ENCODE data around the gene NLRP4.

DNA sequence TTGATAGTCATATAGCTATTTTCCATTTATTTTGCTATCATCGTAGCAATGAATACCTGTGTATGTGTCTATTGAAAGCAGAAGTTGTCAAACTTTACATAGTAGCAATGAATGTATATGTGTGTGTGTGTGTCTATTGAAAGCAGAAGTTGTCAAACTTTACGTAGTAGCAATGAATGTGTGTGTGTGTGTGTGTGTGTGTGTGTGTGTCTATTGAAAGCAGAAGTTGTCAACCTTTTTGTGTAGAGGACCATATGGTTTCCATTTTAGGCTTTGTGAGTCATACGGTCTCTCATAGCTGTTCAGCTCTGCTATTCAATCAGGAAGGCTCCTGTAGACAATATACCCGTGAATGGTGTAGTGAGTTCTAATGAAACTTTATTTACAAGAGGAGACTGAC, 20.8 kb downstream of the NLRP4 start:
- TF ChIP-seq, protein P1, sequence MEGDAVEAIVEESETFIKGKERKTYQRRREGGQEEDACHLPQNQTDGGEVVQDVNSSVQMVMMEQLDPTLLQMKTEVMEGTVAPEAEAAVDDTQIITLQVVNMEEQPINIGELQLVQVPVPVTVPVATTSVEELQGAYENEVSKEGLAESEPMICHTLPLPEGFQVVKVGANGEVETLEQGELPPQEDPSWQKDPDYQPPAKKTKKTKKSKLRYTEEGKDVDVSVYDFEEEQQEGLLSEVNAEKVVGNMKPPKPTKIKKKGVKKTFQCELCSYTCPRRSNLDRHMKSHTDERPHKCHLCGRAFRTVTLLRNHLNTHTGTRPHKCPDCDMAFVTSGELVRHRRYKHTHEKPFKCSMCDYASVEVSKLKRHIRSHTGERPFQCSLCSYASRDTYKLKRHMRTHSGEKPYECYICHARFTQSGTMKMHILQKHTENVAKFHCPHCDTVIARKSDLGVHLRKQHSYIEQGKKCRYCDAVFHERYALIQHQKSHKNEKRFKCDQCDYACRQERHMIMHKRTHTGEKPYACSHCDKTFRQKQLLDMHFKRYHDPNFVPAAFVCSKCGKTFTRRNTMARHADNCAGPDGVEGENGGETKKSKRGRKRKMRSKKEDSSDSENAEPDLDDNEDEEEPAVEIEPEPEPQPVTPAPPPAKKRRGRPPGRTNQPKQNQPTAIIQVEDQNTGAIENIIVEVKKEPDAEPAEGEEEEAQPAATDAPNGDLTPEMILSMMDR (conservative IDR thresholded peaks at IDR 0.05; ENCODE audit: low read depth in 2 of 2), result no peak
- TF ChIP-seq POLR2AphosphoS5 (IDR thresholded peaks at IDR 0.05; ENCODE audit: low read depth), result no peak
- TF ChIP-seq CREB1 (CRISPR knock-in tag; IDR thresholded peaks at IDR 0.05; ENCODE audit: low read depth), result no peak
- TF ChIP-seq ZNF114 (CRISPR knock-in tag; IDR thresholded peaks at IDR 0.05), result no peak
- TF ChIP-seq, protein P2, sequence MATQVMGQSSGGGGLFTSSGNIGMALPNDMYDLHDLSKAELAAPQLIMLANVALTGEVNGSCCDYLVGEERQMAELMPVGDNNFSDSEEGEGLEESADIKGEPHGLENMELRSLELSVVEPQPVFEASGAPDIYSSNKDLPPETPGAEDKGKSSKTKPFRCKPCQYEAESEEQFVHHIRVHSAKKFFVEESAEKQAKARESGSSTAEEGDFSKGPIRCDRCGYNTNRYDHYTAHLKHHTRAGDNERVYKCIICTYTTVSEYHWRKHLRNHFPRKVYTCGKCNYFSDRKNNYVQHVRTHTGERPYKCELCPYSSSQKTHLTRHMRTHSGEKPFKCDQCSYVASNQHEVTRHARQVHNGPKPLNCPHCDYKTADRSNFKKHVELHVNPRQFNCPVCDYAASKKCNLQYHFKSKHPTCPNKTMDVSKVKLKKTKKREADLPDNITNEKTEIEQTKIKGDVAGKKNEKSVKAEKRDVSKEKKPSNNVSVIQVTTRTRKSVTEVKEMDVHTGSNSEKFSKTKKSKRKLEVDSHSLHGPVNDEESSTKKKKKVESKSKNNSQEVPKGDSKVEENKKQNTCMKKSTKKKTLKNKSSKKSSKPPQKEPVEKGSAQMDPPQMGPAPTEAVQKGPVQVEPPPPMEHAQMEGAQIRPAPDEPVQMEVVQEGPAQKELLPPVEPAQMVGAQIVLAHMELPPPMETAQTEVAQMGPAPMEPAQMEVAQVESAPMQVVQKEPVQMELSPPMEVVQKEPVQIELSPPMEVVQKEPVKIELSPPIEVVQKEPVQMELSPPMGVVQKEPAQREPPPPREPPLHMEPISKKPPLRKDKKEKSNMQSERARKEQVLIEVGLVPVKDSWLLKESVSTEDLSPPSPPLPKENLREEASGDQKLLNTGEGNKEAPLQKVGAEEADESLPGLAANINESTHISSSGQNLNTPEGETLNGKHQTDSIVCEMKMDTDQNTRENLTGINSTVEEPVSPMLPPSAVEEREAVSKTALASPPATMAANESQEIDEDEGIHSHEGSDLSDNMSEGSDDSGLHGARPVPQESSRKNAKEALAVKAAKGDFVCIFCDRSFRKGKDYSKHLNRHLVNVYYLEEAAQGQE (IDR thresholded peaks at IDR 0.05; ENCODE audit: unreplicated experiment), result no peak
- TF ChIP-seq EZH2 (IDR thresholded peaks at IDR 0.05; ENCODE audit: low read depth, unreplicated experiment), result no peak
- no peak for TF ChIP-seq EZH2phosphoT487 (IDR thresholded peaks at IDR 0.05; ENCODE audit: unreplicated experiment)
- TF ChIP-seq, protein P3, sequence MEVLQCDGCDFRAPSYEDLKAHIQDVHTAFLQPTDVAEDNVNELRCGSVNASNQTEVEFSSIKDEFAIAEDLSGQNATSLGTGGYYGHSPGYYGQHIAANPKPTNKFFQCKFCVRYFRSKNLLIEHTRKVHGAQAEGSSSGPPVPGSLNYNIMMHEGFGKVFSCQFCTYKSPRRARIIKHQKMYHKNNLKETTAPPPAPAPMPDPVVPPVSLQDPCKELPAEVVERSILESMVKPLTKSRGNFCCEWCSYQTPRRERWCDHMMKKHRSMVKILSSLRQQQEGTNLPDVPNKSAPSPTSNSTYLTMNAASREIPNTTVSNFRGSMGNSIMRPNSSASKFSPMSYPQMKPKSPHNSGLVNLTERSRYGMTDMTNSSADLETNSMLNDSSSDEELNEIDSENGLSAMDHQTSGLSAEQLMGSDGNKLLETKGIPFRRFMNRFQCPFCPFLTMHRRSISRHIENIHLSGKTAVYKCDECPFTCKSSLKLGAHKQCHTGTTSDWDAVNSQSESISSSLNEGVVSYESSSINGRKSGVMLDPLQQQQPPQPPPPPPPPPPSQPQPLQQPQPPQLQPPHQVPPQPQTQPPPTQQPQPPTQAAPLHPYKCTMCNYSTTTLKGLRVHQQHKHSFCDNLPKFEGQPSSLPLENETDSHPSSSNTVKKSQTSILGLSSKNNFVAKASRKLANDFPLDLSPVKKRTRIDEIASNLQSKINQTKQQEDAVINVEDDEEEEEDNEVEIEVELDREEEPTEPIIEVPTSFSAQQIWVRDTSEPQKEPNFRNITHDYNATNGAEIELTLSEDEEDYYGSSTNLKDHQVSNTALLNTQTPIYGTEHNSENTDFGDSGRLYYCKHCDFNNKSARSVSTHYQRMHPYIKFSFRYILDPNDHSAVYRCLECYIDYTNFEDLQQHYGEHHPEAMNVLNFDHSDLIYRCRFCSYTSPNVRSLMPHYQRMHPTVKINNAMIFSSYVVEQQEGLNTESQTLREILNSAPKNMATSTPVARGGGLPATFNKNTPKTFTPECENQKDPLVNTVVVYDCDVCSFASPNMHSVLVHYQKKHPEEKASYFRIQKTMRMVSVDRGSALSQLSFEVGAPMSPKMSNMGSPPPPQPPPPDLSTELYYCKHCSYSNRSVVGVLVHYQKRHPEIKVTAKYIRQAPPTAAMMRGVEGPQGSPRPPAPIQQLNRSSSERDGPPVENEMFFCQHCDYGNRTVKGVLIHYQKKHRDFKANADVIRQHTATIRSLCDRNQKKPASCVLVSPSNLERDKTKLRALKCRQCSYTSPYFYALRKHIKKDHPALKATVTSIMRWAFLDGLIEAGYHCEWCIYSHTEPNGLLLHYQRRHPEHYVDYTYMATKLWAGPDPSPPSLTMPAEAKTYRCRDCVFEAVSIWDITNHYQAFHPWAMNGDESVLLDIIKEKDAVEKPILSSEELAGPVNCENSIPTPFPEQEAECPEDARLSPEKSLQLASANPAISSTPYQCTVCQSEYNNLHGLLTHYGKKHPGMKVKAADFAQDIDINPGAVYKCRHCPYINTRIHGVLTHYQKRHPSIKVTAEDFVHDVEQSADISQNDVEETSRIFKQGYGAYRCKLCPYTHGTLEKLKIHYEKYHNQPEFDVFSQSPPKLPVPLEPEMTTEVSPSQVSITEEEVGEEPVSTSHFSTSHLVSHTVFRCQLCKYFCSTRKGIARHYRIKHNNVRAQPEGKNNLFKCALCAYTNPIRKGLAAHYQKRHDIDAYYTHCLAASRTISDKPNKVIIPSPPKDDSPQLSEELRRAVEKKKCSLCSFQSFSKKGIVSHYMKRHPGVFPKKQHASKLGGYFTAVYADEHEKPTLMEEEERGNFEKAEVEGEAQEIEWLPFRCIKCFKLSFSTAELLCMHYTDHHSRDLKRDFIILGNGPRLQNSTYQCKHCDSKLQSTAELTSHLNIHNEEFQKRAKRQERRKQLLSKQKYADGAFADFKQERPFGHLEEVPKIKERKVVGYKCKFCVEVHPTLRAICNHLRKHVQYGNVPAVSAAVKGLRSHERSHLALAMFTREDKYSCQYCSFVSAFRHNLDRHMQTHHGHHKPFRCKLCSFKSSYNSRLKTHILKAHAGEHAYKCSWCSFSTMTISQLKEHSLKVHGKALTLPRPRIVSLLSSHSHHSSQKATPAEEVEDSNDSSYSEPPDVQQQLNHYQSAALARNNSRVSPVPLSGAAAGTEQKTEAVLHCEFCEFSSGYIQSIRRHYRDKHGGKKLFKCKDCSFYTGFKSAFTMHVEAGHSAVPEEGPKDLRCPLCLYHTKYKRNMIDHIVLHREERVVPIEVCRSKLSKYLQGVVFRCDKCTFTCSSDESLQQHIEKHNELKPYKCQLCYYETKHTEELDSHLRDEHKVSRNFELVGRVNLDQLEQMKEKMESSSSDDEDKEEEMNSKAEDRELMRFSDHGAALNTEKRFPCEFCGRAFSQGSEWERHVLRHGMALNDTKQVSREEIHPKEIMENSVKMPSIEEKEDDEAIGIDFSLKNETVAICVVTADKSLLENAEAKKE (CRISPR knock-in tag; IDR thresholded peaks at IDR 0.05), result no peak

All from GM23338 (cell line).